Thyroid gland (tissue), 4 donors: ENCODE measurements around the gene ETFRF1. TPM values are rescaled to one million over a fixed set of nuclear protein-coding genes. Genes with fewer than 3 reads are reported as not detected.

ENCODE experiments used
- DNase-seq, 2 donors: peaks; one replicate each; pipeline ENCODE4 v3.0.0-alpha.2; 2019
- H3K27ac ChIP-seq, 3 donors: fragments of 200-600 bp; sonication (generic); 1 replicate in 2 of 3; 2 replicates in 1 of 3; pipeline ENCODE4 v1.5.1; 2016 to 2019; ENCODE audit warnings: mild to moderate bottlenecking in 1 of 3, moderate library complexity in 1 of 3
- H3K27me3 ChIP-seq: fragments of 200-600 bp; sonication (generic); one replicate; pipeline ENCODE4 v1.5.1; 2019
- H3K36me3 ChIP-seq, 2 donors: fragments of 200-600 bp; sonication (generic); one replicate each; pipeline ENCODE4 v1.5.1; 2016 to 2019
- H3K4me1 ChIP-seq, 2 donors: fragments of 200-600 bp; sonication (generic); one replicate each; pipeline ENCODE4 v1.5.1; 2017 to 2019
- H3K4me3 ChIP-seq, 3 donors: fragments of 200-600 bp; sonication (generic); replicated peaks in 1 of 3; 1 replicate in 2 of 3; 2 replicates in 1 of 3; pipeline ENCODE4 v1.5.1; 2016; ENCODE audit warnings: mild to moderate bottlenecking in 1 of 3
- H3K9me3 ChIP-seq: fragments of 200-600 bp; sonication (generic); one replicate; pipeline ENCODE4 v1.5.1; 2017
- POLR2A ChIP-seq, 2 donors: fragments of 450-650 bp; IDR thresholded peaks; one replicate each; pipeline ENCODE4 v1.6.1; 2017; ENCODE audit warnings: antibody characterized with exemption in 2 of 2, mild to moderate bottlenecking in 2 of 2, moderate library complexity in 1 of 2
- WGBS, 2 donors: methylation state at CpG; one replicate each; pipeline ENCODE4 v1.1.5; 2017; 5-methylcytosine and 5-hydroxymethylcytosine counted together
- intact Hi-C: fragments of 100-400 bp; cut with DNase I; formaldehyde crosslinking; loops from one replicate; pipeline ENCODE4 v1.15.1; 2023
- total RNA-seq, 4 donors: library from RNA; depleted of rRNA; stranded (reverse); fragments of >200 nt; gene quantifications; one replicate each; pipeline ENCODE4 v1.2.3, GENCODE V29; 2016
- TF ChIP-seq, protein P1 (sequence below), 6 experiments: fragments of 200-600 bp in 3 of 6; fragments of 450-650 bp in 3 of 6; sonication (generic) in 3 of 6; IDR thresholded peaks; one replicate each; pipeline ENCODE4 v1.5.1; 2016 to 2019; ENCODE audit warnings: antibody characterized with exemption in 6 of 6, mild to moderate bottlenecking in 2 of 6, inconsistent platforms in 1 of 6, moderate library complexity in 1 of 6

ETFRF1 gene
- total RNA-seq, 4 donors from 2014 or later: 65.4 to 80.7 (median 75.9) TPM

DNA sequence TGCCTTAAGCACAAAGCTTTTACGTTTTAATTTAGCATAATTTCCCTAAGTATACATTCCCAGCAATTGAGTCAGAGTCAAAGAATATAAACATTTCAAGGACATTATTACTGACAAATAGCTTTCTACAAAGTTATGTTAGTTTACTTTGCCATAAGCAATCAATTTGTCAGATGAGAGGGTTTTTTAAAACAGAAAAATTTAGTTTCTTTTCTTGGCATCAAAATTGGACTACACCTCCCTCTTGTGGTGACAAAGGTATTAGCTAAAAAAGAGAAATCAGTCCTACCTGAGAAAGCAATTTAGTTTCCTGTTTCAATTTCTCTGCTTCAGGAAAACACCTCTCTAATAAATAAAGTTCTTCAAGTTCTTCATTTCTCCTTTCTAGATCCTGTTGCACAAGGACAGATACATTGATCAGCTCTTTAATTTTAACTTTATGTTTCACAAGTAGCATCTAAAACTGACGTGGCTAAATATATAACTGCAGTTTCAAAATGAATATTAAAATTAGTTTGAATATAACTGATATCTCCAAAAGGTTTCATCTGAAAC is 39.9 kb upstream of the ETFRF1 start:
- peaks cover 0 to 3% of the 10 kb centered on the region in 2 donors for H3K4me1 ChIP-seq
- no peak overlapping the region for H3K4me3 ChIP-seq
- intact Hi-C loops: no loop called here
- no peaks in the 10 kb centered on the region for H3K27me3 ChIP-seq
- H3K9me3 ChIP-seq: no peaks in the 10 kb centered on the region
- no peak overlapping the region for H3K27ac ChIP-seq
- DNase-seq: no peak
- 79 to 87% methylated on average over 2 of the region's 2 CpGs for WGBS, 2 donors
- no peak for TF ChIP-seq POLR2A (IDR thresholded peaks at IDR 0.05)
- TF ChIP-seq, protein P1, sequence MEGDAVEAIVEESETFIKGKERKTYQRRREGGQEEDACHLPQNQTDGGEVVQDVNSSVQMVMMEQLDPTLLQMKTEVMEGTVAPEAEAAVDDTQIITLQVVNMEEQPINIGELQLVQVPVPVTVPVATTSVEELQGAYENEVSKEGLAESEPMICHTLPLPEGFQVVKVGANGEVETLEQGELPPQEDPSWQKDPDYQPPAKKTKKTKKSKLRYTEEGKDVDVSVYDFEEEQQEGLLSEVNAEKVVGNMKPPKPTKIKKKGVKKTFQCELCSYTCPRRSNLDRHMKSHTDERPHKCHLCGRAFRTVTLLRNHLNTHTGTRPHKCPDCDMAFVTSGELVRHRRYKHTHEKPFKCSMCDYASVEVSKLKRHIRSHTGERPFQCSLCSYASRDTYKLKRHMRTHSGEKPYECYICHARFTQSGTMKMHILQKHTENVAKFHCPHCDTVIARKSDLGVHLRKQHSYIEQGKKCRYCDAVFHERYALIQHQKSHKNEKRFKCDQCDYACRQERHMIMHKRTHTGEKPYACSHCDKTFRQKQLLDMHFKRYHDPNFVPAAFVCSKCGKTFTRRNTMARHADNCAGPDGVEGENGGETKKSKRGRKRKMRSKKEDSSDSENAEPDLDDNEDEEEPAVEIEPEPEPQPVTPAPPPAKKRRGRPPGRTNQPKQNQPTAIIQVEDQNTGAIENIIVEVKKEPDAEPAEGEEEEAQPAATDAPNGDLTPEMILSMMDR (IDR thresholded peaks at IDR 0.05): peak in 4 of 6 experiments; percentile 37 to 73 (median 63)
- H3K36me3 ChIP-seq: no peaks in the 10 kb centered on the region

DNA sequence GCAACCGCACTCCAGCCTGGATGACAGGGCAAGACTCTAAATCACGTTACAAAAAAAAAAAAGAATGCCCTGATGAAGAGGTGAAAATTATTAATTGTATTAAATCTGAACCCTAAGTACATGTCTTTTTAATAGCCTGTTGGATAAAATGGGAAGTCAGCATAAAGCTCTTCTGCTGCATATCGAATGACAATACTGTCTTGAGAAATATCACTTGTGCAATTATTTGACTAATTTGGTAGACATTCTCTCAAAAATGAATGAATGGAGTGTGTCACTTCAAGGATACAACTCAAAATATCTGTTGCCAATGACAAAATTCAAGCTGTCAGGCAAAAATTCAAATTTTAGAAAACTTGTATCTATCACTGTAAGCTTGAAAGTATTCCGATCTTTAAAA is 39.0 kb upstream of the ETFRF1 start:
- H3K9me3 ChIP-seq: no peaks in the 10 kb centered on the region
- H3K4me1 ChIP-seq: peaks cover 0 to 3% of the 10 kb centered on the region in 2 donors
- H3K27me3 ChIP-seq: no peaks in the 10 kb centered on the region
- H3K27ac ChIP-seq: no peak overlapping the region
- H3K36me3 ChIP-seq: no peaks in the 10 kb centered on the region
- intact Hi-C loops: no loop called here
- TF ChIP-seq, protein P1 (IDR thresholded peaks at IDR 0.05): no peak
- no peak for TF ChIP-seq POLR2A (IDR thresholded peaks at IDR 0.05)
- H3K4me3 ChIP-seq: no peak overlapping the region
- DNase-seq: no peak
- 94% methylated on average over 4 of the region's 4 CpGs for WGBS, 2 donors

DNA sequence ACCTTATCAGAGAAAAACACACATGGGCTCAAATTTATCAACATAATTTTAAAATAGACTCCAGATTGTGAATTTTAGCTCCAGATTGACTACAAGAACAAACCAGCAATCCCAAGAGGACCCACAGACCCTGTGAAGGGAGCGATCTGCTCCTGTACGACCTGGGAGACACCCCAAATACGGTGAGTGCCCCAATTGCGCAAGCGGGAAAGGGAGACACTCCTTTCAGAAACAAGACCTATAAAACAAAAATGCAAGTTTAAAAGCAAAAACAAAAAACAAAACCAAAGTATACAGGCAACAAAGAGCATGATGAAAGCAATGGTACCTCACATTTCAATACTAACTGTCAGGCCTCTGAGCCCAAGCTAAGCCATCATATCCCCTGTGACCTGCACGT is 32.2 kb upstream of the ETFRF1 start:
- WGBS, 2 donors: 91 to 96% methylated on average over 6 of the region's 6 CpGs
- H3K4me1 ChIP-seq: no peaks in the 10 kb centered on the region
- no peaks in the 10 kb centered on the region for H3K27me3 ChIP-seq
- H3K4me3 ChIP-seq: no peak overlapping the region
- no peaks in the 10 kb centered on the region for H3K36me3 ChIP-seq
- H3K9me3 ChIP-seq: no peaks in the 10 kb centered on the region
- no peak for TF ChIP-seq POLR2A (IDR thresholded peaks at IDR 0.05)
- DNase-seq: no peak
- intact Hi-C loops: no loop called here
- H3K27ac ChIP-seq: no peak overlapping the region

DNA sequence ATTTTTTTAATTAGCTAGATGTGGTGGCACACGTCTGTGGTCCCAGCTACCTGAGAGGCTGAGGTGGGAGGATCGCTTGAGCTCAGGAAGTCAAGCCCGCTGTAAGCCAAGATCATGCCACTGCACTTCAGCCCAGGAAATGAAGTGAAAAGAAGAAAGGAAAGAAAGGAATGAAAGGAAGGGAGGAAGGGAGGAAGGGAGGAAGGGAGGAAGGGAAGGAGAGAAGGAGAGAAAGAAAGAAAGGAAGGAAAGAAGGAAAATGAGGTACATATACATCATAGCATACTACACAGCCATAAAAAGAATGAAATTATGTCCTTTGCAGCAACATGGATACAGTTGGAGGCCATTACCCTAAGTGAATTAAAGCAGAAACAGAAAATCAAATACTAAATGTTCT is 12.3 kb upstream of the ETFRF1 start:
- Histone ChIP-seq H3K36me3 (no peaks in the 10 kb centered on the region), H3K4me3 (no peak overlapping the region), H3K27ac (no peak overlapping the region), H3K9me3 (no peaks in the 10 kb centered on the region), H3K27me3 (no peaks in the 10 kb centered on the region), H3K4me1 (no peaks in the 10 kb centered on the region)
- intact Hi-C loops: no loop called here
- 87 to 92% methylated on average over 3 of the region's 3 CpGs for WGBS, 2 donors
- TF ChIP-seq, protein P1 (IDR thresholded peaks at IDR 0.05): no peak
- no peak for TF ChIP-seq POLR2A (IDR thresholded peaks at IDR 0.05)
- DNase-seq: no peak

DNA sequence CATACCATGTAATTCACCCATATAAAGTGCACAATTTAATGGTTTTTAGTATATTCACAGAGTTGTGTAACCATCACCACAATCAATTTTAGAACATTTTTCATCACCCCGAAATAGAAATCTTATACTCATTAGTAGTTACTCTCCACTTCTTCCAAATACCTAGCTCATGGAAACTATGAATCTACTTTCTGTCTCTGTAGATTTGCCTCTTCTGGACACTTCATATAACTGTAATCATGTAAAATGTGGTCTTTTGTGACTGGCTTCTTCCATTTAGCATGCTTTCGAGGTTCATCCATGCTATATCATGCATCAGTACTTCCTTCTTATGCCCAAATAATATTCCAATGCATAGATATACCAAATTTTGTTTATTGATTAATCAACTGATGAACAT is 10.9 kb upstream of the ETFRF1 start:
- 67 to 69% methylated on average over 2 of the region's 2 CpGs for whole genome bisulfite sequencing, 2 donors
- no peak for DNase-seq
- Histone ChIP-seq H3K36me3 (no peaks in the 10 kb centered on the region), H3K4me1 (no peaks in the 10 kb centered on the region), H3K4me3 (no peak overlapping the region), H3K27me3 (no peaks in the 10 kb centered on the region), H3K27ac (no peak overlapping the region), H3K9me3 (no peaks in the 10 kb centered on the region)
- TF ChIP-seq POLR2A (IDR thresholded peaks at IDR 0.05): no peak
- TF ChIP-seq, protein P1 (IDR thresholded peaks at IDR 0.05): no peak
- intact Hi-C loops: no loop called here
